ENCODE data around the gene CFAP77. TPM values are rescaled to one million over a fixed set of nuclear protein-coding genes. Genes with fewer than 3 reads are reported as not detected.
"Not testable (repeated sequence)": the region's sequence is repeated elsewhere in the genome, so short reads cannot be mapped to it uniquely, and the experiment has no call there.

The CFAP77 gene
- total RNA-seq, 2 donors from 2014 or later, result 2.4 to 3.0 TPM

DNA sequence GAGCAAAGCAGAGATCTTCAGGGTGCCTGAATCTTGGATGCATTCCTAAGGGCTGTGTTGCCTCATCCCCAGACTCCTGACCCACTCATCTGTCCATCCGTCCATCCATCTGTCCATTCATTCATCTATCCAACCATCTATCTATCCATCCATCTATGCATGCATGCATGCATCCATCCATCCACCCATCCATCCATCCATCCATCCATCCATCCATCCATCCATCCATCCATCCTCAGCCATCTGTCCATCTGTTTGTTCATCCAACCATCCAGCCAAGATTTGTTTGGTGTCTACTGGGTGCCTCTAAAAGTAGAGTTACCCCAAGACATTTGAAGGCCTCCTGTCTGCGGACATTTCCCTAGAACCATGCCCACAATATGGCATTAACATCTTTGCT is 144.7 kb downstream of the CFAP77 start:
- DNase-seq (no peak), ATAC-seq (no peak)
- intact Hi-C loops (cut with DNase I), result no loop called here

DNA sequence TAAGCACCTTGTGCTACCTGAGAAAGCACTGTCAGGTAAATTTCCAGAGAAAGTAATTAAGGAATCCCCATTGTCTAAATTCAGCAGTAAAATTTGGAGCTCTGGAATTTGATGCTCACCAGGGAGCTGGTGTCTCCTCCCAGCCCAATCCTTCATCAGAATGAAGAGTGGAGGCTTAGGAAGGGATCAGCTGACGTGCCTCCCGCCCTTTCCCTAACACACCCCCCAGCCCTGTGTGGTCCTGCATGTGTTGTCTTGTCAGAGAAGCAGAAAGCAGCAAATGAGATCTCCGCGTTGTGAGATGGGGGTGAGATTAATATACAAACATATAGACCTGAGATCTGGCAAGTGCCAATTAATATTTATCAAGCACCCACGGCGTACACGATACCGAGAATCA is 145.5 kb downstream of the CFAP77 start:
- no peak for DNase-seq
- ATAC-seq, result no peak
- intact Hi-C loops (cut with DNase I), result no loop called here

DNA sequence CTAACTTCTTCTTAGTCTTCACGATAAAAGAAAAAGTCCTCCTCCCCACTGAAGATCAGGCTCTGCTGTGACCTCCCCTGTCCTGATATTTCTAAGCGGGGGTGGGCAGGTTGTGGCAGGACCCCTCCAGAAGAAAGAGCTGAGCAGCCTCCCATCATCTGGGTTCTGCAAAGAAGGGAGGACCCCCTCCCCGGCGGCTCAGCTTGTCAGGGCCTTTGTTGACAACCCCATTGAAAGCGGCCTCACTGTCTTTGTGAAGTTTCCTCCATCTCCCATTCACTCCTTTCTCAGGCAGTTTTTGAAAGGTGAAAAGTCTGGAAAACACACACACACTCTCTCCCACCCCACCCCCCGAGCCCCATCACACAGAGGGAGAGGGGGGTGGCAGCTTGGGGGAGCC is 146.2 kb downstream of the CFAP77 start:
- DNase-seq, result no peak
- intact Hi-C loops (cut with DNase I), result no loop called here
- no peak for ATAC-seq

DNA sequence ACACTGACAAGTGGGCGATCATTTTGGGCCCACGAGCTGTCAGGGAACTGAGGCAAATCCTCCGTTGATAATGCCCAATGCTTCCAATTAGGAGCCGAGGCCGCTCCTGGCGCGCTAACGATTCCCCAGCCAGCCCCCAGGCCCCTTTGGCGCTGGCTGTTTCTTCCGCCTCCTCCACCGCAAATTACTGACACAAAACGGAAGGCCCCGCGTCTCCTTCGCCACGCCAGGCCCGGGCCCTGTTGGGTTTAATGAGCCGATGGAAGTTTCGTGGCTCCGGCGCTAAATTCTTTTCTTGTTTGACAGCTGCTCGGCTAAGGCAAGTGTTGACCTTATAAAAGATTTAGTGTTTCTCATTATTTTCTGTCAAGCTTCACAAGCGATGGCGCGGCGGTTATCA is 146.7 kb downstream of the CFAP77 start:
- DNase-seq (no peak), ATAC-seq (no peak)
- intact Hi-C loops (cut with DNase I), result no loop called here

DNA sequence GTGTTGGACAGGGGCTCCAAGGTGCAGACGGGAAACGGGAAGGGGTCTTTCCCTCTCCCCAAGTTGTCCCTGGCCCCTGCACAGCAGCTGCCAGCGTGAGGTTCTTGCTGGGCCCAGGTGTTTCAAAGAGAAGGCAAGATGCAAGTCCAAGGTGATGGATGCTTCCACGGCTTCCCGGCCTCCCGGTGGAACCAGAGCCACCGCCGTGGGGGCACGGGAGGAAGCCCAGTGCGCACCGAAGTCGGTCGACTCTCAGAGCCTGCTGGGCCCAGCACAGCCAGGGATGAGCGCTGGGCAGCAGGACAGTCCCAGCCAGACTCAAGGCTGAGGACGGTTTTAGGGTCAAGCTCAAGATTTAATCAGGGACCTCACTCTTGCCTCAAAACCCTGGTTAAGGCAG is 147.1 kb downstream of the CFAP77 start:
- DNase-seq (no peak), ATAC-seq (no peak)
- intact Hi-C loops (cut with DNase I), result no loop called here

DNA sequence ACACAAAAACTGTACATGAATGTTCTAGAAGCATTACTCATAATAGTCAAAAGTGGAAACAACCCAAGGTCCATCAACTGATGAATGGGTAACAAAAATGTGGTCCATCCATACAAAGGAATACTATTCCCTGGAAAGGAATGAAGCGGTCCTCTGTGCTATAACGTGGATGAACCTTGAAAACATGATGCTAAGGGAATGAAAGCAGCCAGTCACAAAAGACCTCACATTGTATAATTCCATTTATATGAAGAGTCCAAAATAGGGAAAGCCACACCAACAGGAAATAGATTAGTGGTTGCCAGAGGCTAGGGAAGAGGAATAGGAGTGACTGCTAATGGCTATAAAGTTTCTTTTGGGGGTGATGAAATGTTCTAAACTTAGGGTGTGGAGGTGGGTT is 149.7 kb downstream of the CFAP77 start:
- ATAC-seq, result no peak
- intact Hi-C loops (cut with DNase I), result no loop called here
- no peak for DNase-seq

DNA sequence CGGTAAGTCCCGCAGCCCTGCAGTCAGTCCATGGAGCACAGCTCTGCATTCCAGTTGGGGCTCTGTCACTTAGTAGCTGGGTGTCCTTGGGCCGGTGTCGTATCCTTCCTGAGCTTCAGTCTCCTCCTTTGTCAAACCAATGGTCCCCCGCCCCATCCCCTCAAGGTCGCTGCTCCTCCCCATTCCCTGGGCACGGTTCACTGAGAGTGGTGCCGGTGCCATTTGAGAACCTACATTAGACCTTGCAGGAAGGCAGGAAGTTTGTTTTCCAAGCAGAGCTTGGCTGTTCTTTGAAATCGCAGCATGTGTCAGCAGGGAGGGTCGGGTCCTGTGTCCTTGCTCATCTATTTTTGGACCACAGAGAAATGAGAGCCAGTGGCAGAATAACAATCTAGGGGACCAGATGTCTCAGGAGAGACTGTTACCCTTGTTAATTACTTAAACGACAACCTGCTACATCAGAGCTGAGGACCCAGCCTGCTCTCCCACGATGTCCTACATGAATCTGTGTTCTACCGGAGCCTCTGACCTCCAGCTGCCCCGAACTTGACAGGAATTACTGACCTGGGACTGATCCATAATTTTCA is 150.7 kb downstream of the CFAP77 start:
- no peak for DNase-seq
- intact Hi-C loops (cut with DNase I), result no loop called here

DNA sequence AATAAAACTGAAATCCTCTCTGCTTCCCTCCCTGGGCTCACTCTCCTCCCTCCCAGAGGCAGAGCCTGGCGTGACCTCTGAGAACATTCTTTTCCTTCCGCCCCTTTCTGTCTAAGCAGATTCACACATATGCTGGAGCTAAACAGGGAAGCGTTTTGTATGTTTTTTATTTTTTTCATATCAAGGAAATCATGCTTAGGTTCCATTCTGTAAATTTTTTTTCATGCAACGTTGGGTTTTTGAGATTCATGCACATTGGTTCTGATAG is 152.2 kb downstream of the CFAP77 start:
- intact Hi-C loops (cut with DNase I), result no loop called here
- DNase-seq (no peak), ATAC-seq (peak in 1 of 2 donors; percentile 44)

More for the DNA sequence above, 150.7 kb downstream of the CFAP77 start:
- peak; percentile 41 to 45 for ATAC-seq

DNA sequence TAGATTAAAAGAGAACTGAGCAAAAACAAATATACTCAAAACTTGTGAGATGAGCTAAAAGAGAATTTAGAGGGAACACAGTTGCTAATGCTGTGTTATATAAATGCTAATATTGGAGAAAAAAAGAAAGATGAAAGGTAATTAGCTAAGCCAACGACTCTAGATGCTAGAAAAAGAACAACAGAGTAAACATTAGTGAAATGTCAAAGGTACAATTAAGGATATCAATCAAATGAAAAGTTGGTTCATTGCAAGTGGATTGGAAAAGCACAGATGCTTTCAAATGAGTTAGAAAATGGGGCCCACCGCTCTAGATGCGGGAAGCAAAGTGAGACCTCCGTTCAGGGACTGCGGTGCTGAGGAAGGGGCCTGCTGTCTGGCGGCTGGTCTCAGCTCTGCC is 154.5 kb downstream of the CFAP77 start:
- DNase-seq (no peak), ATAC-seq (no peak)
- intact Hi-C loops (cut with DNase I), result no loop called here

DNA sequence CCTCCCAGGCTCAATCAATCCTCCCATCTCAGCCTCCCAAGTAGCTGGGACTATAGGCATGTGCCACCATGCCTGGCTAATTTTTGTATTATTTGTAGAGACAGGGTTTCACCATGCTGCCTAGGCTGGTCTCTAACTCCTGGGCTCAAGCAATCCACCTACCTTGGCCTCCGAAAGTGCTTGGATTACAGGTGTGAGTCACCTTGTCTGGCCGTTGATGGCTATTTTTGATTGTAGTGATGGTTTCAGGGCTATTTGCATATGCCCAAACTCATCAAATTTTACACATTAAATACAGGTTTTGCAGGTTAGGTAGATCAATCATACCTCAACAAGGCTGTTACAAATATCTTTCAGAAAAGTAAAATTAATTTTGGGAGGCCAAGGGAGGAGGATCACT is 158.8 kb downstream of the CFAP77 start:
- intact Hi-C loops (cut with DNase I); ATAC-seq; DNase-seq: not testable (repeated sequence)

DNA sequence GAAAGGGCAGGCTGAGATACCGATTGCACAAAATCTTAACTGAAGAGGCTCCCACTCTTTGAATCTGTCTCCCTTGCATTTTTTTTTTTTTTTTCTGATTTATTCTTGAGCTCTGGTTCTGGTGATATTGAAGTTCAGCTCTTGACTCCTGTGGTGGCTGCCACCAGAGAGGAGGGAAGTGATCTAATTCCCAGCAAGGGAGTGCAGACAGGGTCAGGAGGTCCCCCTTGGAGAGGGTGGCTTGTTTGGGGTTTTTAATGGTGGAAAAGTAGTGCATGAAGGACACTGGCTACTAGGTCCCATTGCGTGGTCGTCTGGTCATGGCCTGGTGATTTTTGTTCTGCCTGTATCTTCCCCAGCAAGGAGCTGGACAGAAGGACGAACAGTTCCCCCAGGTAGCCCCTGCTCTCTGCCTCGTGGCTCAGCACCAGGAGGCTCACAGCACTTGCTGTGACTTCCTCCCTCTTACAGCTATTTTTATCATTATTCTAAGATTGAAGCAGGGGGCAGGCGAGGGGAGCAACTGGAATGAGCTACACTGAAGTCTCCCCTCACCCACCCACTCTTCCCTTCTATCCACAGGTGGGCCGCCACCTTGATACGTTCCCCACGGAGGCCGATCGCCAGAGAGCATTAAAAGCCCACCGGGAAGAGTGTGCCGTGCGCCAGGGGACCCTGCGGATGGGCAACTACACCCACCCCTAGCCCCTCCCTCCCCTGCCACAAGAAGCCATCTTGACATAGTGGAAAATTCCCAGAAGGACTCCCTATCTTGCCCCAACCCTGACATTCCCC is 162.0 kb downstream of the CFAP77 start:
- ATAC-seq (no peak), DNase-seq (no peak)
- intact Hi-C loops (cut with DNase I), result loop anchor here in 1 of 2 donors (10.0 kb wide), 1 partner anchor 157 kb away; the partner anchor contains the start of gene CFAP77

DNA sequence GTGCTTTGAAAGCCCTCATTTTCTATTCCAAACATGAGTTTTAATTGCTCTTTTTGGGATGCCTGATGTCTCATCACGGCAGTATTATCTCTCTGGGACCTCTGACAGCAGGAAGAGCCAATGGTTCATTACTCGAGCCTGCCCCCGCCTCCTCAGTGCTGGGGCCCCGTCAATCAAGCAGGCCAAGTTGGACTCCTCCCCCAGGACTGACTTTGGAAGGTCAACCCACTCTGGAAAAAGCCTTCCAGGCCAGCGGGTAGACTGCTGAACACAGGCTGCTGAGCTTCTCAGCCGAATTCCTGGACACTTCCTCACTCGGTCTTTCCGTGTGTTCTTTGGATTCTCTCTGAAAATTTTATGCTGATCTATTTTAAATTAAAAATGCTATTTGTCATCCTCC is 162.9 kb downstream of the CFAP77 start:
- DNase-seq (no peak), ATAC-seq (peak; percentile 60 to 74)
- intact Hi-C loops (cut with DNase I), result loop anchor here in 1 of 2 donors (10.0 kb wide), 1 partner anchor 158 kb away; the partner anchor contains the start of gene CFAP77

DNA sequence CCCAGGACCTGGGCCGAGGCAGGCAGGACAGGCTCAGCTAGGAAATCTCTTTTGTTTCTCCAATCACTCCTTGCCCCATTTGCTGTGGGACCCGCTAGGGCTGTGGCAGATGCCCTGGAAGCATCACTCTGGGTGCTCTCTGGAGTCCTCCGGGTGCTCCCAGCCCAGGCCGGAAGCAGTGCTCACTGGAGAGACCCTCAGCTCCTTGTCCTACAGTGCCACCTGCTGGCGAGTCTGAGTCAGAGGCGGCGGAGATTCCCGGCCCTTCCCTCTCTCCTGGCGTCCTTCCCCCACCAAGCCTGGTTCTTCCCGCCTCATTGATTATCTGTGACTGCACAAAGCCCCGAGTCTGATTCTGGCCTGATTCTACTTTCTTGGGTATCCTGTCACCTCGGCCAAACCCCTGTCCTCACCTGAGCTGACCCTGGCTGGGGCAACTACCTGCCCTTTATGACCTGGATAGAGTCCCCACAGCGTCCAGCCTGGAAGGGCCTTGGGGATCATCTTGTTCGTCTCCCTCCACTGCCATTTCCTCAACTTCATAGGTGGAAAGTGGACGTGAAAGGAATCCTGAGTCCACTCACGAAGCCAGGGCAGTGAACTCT is 165.1 kb downstream of the CFAP77 start:
- peak; percentile 79 to 86 for ATAC-seq
- intact Hi-C loops (cut with DNase I), result loop anchor here (1.0 to 10.0 kb wide), 4 partner anchors 68 to 162 kb away; partner anchors contain the start of gene CFAP77 (in 1 of the 2)
- DNase-seq, result peak; percentile 71

DNA sequence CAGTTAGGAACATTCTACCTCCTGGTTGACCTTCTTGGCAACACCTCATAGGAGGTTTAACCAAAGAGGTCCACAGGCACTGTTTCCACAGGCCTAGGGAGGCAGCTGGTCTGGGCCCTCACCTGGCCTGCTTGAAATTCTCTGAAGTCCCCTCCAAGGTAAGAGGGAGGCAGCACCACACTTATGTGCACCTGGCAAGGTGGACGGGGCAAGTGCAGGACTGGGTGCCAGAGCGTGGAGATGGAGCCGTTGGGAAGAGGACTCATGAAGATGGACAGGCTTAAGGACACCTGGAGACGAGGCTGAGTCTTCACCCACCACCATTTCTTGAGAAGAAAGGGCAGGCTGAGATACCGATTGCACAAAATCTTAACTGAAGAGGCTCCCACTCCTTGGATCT is 165.8 kb downstream of the CFAP77 start:
- ATAC-seq (no peak), DNase-seq (no peak)
- intact Hi-C loops (cut with DNase I), result loop anchor here (1.0 to 10.0 kb wide), 4 partner anchors 69 to 163 kb away; partner anchors contain the start of gene CFAP77 (in 1 of the 2)

DNA sequence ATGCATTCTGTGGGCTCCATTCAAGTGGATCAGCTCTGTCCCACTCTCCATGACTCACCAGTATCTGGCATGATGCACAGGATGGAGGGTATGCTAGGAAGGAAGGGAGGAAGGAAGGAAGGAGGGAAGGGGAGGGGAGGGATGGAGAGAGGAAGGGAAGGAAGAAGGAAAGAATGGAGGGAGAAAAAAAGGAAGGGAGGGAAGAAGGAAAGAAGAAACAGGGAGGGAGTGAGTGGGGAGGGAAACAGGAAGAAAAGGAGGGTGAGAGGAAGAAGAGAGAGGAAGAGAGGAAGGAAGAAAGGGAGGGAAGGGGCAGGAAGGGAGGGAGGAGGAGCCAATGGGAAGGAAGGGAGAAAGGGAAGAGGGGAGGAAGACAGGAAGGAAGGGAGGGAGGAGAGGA is 167.1 kb downstream of the CFAP77 start:
- intact Hi-C loops (cut with DNase I), result loop anchor here in 1 of 2 donors (5.0 to 10.0 kb wide), 2 partner anchors 70 to 162 kb away; partner anchors contain the start of gene CFAP77
- no peak for ATAC-seq
- DNase-seq, result no peak

DNA sequence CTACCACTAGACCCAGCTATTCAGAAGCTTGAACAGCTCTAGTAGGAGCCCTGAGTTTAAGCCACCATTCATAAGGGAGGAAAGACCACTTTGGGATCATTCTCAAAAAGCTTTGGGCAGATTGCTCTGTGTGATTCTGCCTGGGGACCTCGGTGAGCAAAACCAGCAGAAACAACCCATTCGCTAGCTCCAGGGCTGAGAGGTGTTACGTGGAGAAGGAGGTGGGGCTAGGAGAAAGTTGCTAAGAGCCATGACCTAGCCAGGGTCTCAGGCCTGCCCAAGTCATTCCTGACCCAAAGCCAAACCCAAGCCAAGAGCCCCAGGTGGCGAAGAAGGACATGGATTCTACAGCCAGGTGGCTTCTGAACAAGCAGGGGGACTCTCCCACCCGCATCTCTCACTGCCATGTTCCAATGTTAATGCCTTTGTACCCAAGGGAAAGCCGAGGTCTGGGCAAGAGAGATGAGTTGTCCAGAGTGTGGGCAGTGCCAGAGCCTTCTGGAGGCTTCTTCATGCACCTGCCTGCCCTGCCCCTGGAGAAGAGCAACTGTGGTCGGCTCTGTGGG is 168.4 kb downstream of the CFAP77 start:
- DNase-seq (no peak), ATAC-seq (no peak)
- intact Hi-C loops (cut with DNase I), result loop anchor here in 1 of 2 donors (5.0 to 10.0 kb wide), 2 partner anchors 71 to 164 kb away; partner anchors contain the start of gene CFAP77

DNA sequence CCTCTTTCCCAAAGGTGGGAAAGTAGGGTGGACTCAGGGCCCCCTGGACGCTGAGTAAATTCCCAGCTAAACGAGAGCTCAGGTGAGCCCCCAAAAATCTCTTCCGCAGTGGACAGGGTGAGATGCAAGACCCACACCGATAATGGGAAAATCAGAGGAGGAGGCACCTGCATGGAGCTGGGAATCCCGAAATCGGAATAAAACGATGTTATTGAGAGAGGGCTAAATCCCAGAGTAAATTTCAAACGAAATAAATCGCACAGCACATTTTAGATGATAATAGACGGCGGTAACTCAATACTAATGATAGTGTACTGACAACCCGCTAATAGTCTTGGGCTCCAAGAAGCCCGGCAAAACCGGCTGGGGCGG is 169.4 kb downstream of the CFAP77 start:
- intact Hi-C loops (cut with DNase I), result loop anchor here in 1 of 2 donors (5.0 to 10.0 kb wide), 2 partner anchors 72 to 165 kb away; partner anchors contain the start of gene CFAP77
- no peak for DNase-seq
- no peak for ATAC-seq

DNA sequence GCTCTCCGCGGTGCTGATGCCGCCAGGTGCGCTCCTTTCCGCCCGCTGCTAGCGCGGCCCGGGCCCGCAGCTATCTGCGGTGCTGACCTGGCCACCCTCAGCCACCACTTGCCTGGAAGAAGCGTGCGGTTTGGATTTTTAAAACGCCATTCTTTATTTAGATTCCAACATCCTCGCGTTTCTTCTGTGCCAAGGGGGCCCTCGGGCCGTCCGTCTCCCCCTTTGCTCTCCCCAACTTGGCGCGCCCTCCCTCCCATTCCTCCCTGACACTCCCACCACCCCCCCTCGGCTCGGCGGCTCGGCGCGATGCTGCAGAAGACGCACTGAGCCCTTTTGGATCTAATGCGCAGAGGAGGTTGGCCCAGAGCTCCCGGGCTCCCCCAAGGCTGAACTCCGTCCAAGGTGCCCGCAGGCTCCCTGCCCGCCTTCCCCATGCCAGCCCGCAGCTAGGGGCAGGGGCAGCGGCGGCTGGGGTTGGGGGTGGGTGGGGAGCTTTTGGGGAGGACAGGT is 172.3 kb downstream of the CFAP77 start, which contains the start of gene BARHL1:
TSS of gene BARHL1 (plus strand) at position 331 of the 510 bp plus-strand sequence. CDS start 192 bp downstream, outside the sequence.
- DNase-seq (no peak), ATAC-seq (no peak)
- intact Hi-C loops (cut with DNase I), result no loop called here

DNA sequence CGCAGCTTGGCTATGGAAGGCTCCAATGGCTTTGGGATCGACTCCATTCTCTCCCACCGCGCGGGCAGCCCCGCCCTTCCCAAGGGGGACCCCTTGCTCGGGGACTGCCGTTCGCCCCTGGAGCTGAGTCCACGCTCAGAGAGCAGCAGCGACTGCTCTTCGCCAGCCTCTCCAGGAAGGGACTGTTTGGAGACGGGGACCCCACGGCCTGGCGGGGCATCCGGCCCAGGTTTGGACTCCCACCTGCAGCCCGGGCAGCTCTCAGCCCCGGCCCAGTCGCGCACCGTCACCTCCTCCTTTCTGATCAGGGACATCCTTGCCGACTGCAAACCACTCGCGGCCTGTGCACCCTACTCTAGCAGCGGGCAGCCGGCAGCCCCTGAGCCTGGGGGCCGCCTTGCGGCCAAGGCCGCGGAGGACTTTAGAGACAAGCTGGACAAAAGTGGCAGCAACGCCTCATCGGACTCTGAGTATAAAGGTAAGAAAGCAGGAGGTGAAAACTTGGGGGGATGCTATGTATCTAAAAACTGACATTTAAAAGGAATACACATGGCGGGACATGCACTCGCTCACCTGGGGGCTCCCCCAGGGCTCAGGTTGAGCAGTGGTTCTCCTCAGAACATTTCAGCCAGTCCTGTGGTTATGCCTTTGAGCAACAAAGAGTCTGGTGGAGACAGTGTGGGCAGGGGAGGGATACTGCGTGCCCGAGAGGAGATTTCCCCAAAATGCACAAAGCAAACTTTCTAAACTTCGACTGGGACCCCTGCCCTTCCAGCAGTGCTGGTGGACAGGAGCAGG is 173.0 kb downstream of the CFAP77 start:
- no peak for ATAC-seq
- DNase-seq, result no peak

More for the DNA sequence above, 173.0 kb downstream of the CFAP77 start:
- intact Hi-C loops (cut with DNase I), result no loop called here

Data from left cardiac atrium (tissue), 4 donors.